C1 segment of cervical spinal cord (tissue), 14 donors: ENCODE data around the gene FAM131B.

Experiments used
- DNase-seq, 14 donors: peaks; one replicate each; lab custom pipeline; 2025; lab: John Stamatoyannopoulos, UW

Gene FAM131B

DNA sequence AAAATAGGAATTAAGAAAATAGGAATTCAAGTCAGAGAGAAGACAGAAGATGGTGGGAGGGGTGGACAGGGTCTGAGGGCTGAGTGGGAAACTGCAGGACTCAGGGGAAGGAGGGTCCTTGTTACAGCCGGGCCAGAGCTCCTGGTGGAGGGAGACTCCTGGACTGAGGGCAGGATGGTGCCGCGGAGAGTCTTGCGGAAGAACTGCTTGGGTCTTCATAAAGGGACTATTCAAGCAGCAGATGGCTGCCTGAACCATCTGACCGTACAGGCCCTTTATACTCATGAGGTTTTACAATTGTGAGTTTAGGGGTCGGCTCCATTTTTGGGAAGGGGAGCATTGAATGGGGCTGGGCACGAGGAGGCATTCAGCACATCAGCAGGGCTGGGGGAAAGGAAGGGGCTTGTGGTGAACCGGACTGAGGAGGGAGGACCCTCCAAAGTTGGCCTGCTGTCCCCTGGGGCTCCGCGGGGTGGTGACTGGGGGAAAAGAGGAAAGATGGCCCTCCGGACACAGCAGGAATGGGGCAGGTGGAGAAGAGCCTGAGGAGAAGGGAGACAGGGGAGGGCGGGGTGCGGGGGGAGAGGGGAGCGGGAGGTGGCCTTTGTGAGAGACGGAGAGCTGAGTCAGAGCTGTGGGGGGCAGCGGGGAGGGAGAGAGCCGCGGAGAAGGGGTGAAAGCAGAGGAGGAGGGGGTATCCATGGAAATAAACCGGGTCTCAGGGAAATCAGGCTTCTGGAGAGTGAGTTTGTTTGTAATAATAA is 1.5 kb downstream of the FAM131B start:
- DNase-seq: peak in 7 of 14 donors; percentile 38 to 71 (median 53)

DNA sequence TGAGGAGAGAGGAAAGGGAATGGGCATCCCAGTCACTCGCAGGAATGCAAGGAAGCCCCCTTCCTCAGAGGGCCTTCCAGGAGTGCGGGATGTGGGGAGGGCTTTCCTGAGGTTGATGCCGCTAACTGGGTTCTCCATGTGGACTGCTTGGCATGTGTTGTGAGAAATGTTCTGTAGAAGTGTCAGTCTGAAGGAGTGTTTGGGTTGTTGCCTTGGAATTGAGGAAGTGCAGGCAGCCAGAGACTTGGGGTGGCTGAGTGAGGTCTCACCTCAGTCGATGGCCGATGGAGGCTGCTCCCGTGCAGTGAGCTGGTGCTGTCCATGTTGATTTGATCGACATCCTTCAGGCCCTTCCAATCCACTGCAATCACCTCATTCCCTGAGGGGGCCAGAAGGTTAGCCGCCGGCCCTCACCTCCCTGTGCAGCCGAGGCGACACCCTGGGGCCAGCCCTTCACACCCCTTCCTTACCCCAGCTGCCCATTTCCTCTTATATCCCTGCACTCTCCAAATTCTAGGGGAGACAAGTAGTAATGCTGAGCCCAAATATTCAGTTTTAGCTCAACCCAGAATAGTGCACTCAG is 2.7 kb downstream of the FAM131B start:
- no peak for DNase-seq

DNA sequence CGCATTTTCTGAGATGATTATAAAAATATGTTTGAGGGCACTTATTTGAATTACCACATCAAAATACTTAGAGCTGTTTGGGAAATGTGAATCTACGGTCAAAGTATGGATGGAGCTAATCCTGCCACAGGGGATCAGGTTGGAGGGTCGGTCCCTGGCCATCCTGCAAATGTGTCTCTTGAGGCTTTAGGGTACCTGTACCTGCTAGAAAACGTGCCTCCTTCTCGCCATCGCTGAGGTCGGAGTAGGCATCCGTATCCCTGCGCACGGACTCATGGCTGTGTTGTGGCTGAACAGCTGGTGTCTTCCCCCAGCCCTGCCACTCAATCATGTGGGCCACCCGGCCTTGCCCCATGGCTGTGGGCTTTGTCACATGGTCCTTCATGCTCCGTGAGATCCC is 3.9 kb downstream of the FAM131B start:
- DNase-seq: no peak

DNA sequence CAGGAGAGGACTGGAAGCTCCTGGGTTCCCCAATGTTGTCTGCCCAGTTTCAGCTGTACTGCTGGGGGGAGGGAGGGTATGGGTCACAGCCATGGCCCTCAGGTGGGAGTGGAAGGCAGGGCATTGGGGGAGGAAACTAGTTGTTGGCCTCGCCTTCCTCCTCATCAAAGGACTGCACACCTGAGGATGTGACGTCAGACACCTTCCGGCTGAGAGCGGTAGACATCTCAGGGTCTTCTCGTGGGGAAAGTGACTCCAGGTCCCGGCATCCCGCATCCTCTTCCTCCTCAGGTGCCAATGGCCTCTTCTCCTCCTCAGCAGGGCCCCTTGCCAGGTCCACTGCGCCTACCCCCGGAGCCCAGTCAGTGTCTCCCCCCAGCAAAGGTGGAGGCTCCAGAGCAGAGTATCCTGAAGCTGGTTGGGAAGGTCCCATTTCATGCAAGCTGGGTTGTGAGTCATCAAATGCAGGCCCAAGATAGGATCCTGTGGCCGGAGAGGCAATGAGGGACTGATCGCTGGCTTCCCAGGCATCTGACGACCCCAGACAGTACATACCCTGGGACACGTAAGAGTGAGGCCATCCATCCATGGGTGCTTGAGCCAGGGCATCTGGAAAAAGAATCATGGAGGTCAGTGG is 6.0 kb downstream of the FAM131B start:
- no peak for DNase-seq

DNA sequence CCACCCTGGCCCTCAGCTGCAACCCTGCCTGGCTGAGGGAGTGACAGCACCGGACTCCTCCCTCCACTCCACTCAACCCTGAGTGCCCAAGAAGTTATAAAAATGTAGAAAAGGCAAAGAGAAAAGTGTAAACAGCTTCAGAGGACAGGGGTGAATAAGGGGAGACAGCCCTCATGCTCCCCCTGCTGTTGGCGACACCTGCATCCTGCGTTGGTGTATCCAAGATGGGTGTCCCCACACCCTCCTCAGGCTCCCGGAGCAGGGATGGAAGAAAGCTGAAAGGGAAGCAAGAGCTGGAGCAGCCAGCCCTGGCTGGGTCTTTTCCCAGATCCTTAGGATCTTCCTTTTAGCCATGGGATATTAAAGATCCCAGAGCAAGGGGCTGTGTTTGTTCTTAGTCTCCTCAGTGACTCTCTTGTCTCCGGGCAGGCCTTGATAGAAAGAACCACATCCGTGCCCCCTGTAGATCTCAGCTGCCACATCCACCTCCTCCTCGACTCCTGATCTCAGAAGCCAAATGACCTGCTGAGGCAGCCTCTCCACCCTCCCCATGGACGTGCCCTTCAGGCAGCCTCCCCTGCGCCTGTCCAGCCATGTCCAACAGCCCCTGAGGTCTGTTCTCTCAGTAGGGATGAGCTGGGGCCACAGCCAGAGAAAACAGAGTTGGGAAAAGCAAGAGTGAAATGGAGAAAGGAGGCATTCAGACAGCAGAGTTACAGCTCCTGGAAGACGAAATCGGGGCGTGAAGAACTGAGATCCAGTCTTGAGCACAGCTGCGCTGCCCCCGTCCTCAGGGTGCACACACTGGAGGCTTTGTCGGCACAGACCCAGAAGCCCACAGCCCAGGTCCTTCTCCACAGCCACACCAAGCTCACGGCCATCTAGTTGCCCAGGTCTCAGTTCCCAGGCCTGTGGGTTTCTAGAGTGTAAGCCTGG is 6.8 kb downstream of the FAM131B start:
- DNase-seq: no peak

DNA sequence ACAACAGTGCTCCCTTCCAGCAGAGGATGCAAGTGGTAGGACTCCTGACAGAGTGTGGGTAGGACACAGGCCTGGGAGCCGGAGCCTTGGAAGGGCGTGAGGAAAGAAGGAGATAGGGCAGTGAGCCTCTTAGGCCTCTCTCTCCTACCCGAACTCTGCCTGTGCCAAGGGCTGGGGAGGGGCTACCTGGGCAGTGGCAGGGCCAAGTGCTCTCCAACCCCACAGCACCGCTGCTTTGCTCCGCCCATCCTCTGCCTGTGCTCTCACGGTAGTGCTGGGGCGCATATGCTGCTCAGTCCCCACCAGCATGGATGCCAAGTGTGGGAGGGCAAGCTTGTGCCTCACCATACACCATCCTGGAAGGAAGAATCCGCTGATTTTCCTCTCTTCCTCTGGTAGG is 7.5 kb downstream of the FAM131B start:
- no peak for DNase-seq

DNA sequence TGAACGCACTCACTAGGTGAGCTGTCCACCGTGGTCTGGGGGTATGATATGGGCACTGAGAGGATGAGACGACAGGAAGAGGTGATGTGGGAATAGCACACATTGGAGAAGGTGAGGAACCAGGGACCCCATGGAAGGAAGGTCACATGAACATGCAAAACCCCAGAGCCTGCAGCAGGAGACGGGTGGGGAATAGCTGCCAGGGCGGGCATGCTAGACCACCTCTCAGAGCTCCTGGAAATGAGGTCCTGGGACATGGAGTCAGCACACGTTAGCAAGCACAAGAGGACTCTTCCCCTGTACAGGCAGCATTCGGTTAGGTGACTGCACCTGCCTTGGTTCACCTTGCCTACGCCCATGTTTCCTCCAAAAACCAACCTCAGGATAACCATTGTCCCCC is 8.1 kb downstream of the FAM131B start:
- no peak for DNase-seq

DNA sequence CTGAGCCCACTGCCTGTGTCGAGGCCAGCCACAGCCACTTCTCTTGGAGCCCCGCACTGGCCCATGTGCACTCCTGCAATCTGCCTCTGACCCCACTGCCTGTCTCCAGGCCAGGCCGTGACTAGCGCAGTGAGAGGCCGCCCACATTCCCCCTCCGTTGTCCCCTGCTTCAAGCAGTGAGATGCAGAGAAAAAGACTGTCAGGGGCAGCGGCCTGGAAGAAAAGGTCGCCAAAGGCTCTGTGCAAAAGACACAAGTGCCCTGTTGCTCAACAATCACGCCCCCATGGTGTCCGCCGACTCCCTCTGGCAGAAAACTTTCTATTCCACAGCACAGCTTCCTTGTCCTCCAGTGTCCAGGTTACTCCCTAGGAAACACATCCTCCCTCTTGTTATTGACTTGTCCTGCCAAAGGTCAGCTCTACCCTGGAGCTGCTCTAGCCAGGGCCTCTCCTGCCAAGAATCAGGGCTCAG is 9.9 kb downstream of the FAM131B start:
- DNase-seq: peak in 1 of 14 donors; percentile 12

DNA sequence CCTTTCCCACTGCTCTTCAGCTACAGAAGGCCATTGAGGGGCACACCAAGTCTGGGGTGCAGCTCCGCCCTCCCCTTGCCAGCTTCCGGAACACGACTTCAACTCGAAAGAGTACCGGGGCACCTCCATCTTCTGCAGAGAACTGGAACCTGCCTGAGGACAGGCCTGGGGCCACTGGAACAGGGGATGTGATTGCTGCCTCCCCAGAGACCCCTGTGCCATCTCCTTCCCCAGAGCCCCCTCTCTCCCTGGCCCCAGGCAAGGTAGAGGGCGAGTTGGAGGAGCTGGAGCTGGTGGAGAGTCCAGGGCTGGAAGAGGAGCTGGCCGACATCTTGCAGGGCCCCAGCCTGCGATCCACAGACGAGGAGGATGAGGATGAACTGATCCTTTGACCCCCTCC is 10.9 kb downstream of the FAM131B start:
- DNase-seq: no peak

DNA sequence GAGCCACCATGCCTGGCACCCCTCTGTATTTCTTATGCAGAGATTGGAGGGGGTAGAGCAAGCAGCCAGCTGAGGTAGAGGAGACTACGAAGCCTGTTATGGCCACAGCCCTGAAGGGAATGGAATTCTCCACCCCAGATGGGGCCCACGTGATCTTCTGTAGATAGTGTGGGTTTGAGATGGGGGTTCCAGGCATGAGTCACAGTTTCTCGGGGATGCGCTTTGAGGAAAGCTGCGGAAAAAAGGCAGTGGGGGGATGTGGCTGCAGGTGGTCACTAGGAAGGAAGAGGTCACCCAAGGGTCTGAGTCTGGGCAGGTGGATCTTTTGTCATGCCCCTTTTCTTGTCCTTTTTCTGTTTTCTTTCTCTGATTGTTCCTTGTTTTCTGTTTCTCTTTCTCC is 11.5 kb downstream of the FAM131B start:
- DNase-seq: no peak

DNA sequence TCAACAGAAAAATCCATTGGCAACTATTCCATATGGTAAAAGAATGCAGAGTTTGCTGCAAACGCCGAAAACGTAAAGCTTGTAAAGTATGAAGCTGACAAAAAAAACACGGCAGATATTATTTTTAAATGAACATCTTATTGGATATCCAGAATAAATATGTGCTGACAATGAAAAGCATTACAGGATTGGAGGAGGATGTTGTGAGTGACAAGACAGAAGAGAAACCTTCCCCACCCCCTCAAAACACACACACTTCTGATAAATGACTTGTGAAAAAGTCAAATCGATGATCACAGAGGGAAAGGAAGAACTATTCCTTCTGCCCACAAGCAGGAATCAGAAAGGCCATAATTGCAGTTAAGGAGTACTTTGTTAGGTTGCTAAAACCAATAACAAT is 14.6 kb downstream of the FAM131B start:
- no peak for DNase-seq

DNA sequence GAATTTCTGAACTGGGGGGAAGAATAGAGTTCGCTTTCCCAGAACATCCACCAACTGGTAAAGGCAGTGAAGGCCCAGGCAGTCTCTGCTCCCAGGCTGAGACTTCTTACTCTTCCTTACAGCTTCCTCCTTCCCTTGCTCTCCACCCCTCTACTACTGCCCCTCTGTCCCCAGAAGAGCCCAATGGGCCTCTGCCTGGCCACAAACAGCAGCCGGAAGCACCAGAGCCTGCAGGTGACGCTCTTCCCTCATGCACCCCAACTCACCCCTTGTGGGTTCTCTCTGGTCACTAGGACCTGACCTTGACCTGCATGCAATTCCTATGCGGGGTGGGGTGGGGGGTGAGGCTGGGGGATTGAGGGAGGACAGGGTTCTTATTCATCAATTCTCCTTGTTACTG is 16.5 kb downstream of the FAM131B start:
- DNase-seq: no peak

DNA sequence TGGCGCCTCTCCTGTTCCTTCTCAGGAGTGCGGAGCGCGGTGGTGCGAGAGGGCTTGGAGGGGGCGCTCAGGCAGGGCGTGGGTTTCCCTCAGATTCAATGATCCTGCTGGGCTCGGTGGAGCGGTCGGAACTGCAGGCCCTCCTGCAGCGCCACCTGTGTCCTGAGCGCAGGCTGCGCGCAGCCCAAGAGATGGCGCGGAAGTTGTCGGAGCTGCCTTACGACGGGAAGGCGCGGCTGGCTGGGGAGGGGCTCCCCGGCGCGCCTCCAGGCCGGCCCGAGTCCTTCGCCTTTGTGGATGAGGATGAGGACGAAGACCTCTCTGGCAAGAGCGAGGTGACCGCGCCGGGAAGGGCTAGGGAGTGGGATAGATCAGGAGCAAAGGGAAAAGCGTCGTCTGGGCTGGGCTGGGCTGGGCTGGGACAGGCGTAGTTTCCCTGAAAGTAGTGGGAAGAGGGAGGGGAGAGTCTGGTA is 17.0 kb downstream of the FAM131B start:
- no peak for DNase-seq

DNA sequence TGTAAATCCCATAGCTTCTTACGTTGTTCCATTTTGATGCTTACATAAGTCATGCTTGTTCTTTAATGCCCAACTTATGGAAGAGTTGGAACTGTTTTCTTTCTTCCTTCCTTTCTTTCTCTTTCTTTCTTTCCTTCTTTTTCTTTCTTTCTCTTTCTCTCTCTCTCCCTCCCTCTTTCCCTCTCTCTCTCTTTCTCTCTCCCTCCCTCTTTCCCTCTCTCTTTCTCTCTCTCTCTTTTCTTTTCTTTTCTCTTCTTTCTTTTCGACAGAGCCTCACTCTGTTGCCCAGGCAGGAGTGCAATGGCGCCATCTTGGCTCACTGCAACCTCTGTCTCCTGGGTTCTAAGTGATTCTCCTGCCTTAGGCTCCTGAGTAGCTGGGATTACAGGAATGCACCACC is 18.9 kb downstream of the FAM131B start:
- no peak for DNase-seq

DNA sequence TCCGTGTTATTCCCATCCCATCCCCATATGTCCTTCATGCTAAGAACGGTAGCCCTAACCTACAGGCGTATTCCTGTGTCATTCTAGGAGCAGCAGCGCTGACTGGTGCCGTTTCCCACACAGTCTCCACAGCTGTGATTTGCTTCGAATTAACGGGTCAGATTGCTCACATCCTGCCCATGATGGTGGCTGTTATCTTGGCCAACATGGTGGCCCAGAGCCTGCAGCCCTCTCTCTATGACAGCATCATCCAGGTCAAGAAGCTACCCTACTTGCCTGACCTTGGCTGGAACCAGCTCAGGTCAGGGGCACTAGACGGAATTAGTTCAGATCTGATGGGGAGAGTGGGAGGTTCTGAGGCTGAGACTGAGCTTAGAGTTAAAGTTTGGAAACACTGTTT is 20.7 kb downstream of the FAM131B start:
- no peak for DNase-seq

DNA sequence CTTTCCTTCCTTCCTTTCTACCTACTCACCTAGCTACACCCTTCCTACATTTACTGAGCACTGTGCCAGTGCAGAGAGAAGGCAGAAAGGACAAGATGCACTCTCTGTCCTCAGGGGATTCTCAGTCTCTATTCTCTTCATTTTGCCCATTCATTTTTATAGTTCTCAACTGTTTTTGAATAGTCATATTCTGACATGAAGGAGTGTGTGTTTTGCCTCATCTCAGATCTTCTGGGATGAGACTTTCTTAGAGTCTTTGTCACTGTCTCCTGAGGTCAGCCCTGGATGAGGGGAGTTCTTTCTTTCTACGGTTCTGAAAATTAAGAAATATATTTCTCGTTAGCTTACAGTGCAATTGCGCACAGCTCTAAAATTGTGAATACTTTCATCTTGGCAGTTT is 25.3 kb downstream of the FAM131B start:
- DNase-seq: no peak

DNA sequence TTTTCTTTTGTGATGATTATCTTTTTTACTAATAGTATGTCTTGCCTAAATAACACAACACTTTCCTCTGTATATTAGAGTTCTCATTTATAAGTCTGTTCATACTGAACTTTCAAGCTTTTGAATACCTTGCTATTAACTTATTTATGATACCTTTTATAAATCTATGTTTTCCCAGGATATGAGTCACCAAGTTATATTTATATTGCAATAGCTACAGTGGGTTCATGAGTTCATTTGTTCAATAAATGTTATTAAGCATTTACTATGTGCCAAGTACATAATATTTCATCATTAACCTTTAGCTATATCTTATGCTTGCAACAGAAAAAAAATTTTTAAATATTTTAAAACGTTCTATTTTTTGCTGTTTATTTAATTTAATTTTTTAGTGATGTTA is 28.3 kb downstream of the FAM131B start:
- DNase-seq: no peak

DNA sequence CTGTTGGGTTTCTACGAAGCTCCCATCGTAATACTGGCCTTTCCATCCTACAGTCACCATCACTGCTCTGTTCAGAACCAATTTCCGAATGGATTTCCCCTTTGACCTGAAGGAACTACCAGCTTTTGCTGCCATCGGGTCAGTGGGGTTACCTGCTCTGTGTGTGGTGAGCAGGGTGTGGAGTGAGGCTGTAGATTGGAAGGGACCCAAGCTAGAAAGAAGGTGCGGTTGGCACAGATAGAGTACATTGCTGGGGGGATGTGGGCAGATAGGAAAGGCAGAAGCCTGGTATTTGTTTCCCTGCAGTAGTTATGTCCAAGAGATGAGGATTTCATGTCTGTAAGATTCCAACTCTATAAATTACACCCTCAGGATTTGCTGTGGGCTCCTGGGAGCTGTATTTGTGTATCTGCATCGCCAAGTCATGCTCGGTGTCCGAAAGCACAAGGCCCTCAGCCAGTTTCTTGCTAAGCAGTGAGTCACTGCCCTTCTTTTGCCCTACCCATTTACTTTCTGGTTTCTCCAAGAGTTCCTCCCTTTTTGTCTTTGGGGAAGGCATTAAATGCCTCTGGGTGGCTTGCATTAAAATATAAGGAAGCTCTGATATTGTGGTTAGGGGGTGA is 31.2 kb downstream of the FAM131B start:
- DNase-seq: no peak

DNA sequence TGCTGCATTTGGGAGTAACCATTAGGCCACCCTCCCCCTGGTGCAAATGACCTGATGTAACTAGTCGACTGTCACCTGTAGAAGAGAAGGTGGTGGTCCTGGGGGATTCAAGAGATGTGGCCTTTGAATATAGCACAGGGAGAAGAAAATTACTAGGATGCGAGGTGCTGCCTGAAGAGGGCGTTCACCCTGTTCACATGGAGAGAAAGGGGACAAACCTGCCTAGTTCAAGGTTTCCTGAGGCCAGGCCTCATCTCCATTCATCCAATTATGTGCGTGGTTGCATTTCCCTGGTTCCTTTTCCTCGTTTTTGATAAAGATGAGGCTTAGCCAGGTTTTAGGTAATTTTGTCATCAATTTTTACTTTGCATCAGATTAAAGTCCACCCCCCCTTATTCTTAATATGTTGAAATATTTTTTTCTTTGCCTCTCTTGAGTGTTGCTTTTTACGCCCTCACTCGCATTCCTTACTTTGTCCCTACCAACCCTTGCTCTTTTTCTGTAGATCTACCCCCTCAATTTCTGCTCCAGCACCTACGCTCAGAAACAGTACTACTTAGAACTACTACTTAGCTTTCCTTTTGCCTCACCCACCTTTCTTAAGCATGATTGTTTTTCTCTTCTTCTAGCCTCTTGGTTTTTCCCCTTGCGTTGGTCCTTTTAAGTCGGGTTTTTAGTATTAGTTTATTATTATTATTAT is 32.9 kb downstream of the FAM131B start:
- no peak for DNase-seq

DNA sequence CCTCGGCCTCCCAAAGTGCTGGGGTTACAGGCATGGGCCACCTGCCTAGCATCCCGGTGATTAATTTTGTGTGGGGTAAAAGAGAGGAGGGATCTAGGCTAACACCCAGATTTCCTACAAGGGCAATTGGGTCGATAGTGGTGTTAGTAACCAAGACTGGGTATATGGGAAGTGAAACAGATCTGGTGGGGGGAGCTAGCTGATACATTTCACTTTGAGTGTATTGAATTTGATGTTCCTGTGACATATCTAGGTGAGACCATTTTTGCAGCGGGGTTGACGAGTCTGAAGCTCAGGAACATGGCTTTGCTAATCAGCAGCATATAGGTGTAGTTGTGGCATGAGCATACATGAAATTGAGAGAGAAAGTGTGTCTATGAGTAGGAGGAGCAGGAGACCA is 34.6 kb downstream of the FAM131B start:
- DNase-seq: no peak

DNA sequence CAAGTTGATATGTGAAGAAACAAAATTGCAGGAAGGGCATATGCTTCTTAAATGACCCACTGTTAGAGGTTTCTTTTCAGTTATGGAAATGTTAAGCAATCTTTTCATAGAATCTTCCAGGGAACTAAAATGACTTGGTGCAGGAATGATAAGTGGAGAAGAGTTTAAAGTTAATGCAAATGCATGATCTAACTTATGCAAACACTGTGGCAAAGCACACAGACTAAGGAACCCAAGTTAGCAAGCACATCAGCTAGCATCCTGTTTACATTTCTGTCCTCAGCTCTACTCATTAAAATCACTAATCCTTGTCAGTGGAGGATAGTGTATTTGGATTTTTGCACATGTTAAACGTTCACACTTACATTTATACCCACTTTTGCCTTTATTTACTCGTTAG is 37.3 kb downstream of the FAM131B start:
- no peak for DNase-seq
